Osteocyte (in vitro differentiated cells): Measurements from ENCODE around the gene PARN. TPM values are rescaled to one million over a fixed set of nuclear protein-coding genes. Genes with fewer than 3 reads are reported as not detected.

Experiments
- DNase-seq: peaks from one replicate; pipeline ENCODE4 v3.0.0; 2021; ENCODE audit warnings: mixed read lengths; ENCODE audit not compliant: unreplicated experiment; ENCODE audit errors: extremely low spot score
- H3K27ac Mint-ChIP-seq: one replicate; pipeline ENCODE4 v1.8.0; 2021; ENCODE audit warnings: mild to moderate bottlenecking, mixed read lengths; ENCODE audit not compliant: unreplicated experiment
- H3K27me3 Mint-ChIP-seq: one replicate; pipeline ENCODE4 v1.8.0; 2021; ENCODE audit warnings: mixed read lengths; ENCODE audit not compliant: unreplicated experiment
- H3K36me3 Mint-ChIP-seq: one replicate; pipeline ENCODE4 v1.8.0; 2021; ENCODE audit warnings: mixed read lengths; ENCODE audit not compliant: unreplicated experiment
- H3K4me1 Mint-ChIP-seq: one replicate; pipeline ENCODE4 v1.8.0; 2021; ENCODE audit warnings: mixed read lengths; ENCODE audit not compliant: unreplicated experiment
- H3K4me3 Mint-ChIP-seq: one replicate; pipeline ENCODE4 v1.8.0; 2021; ENCODE audit warnings: mild to moderate bottlenecking, moderate library complexity, mixed read lengths; ENCODE audit not compliant: unreplicated experiment
- H3K9me3 Mint-ChIP-seq: one replicate; pipeline ENCODE4 v1.8.0; 2021; ENCODE audit warnings: mixed read lengths; ENCODE audit not compliant: unreplicated experiment
- total RNA-seq: library from RNA; stranded (reverse); gene quantifications from 2 replicates; pipeline ENCODE4 v1.2.1, GENCODE V29; 2021
- TF ChIP-seq, protein P1 (sequence below): fragments of 200-600 bp; sonication (generic); IDR thresholded peaks from 2 replicates; pipeline ENCODE4 v1.5.0; 2021; ENCODE audit warnings: antibody characterized with exemption, mild to moderate bottlenecking, moderate library complexity

Gene PARN
- total RNA-seq, 1 donor from 2014 or later, result 34.2 TPM

DNA sequence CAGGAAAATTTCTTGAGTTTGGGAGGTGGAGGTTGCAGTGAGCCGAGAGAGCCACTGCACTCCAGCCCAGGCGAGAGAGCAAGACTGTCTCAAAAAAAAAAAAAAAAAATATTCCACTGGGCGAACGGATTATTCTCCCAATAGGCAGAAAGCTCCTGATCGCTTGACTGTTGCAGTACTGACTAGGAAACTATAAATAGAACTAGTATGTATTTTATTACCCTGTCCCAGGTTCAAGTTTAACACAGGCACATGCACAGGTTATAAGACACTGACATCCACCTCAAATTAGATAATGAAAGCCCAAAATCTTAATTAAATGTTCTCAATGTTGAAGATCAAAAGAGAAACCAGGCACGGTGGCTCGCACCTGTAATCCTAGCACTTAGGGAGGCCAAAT, 11.5 kb downstream of the PARN start:
- peaks cover 25% of the 10 kb centered on the region for H3K36me3 Mint-ChIP-seq
- H3K9me3 Mint-ChIP-seq, result no peaks in the 10 kb centered on the region
- H3K27ac Mint-ChIP-seq, result peak overlapping the region; percentile 18
- H3K4me1 Mint-ChIP-seq, result no peaks in the 10 kb centered on the region
- TF ChIP-seq, protein P1, sequence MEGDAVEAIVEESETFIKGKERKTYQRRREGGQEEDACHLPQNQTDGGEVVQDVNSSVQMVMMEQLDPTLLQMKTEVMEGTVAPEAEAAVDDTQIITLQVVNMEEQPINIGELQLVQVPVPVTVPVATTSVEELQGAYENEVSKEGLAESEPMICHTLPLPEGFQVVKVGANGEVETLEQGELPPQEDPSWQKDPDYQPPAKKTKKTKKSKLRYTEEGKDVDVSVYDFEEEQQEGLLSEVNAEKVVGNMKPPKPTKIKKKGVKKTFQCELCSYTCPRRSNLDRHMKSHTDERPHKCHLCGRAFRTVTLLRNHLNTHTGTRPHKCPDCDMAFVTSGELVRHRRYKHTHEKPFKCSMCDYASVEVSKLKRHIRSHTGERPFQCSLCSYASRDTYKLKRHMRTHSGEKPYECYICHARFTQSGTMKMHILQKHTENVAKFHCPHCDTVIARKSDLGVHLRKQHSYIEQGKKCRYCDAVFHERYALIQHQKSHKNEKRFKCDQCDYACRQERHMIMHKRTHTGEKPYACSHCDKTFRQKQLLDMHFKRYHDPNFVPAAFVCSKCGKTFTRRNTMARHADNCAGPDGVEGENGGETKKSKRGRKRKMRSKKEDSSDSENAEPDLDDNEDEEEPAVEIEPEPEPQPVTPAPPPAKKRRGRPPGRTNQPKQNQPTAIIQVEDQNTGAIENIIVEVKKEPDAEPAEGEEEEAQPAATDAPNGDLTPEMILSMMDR, result no peak
- no peaks in the 10 kb centered on the region for H3K27me3 Mint-ChIP-seq
- no peak for DNase-seq
- no peak overlapping the region for H3K4me3 Mint-ChIP-seq

DNA sequence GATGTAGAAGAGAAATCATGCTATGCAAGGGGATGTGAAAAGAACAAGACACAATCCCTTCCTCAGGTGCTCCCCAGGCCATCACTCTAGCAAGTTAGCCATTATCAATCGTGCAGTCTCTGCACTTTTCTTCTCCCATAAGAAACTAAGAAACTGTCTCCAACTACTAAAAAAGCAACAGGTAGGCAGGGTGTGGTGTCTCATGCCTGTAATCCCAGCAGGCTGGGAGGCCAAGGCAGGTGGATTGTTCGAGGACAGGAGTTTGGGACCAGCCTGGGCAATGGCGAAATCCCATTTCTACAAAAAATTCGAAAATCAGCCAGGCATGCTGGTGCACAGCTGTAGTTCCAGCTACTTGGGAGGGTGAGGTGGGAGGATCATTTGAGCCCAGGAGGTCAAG, 13.8 kb downstream of the PARN start:
- Mint-ChIP-seq H3K27me3 (no peaks in the 10 kb centered on the region), H3K4me3 (no peak overlapping the region), H3K27ac (no peak overlapping the region), H3K36me3 (peaks cover 21% of the 10 kb centered on the region), H3K9me3 (no peaks in the 10 kb centered on the region), H3K4me1 (no peaks in the 10 kb centered on the region)
- DNase-seq, result no peak
- TF ChIP-seq, protein P1, result no peak

DNA sequence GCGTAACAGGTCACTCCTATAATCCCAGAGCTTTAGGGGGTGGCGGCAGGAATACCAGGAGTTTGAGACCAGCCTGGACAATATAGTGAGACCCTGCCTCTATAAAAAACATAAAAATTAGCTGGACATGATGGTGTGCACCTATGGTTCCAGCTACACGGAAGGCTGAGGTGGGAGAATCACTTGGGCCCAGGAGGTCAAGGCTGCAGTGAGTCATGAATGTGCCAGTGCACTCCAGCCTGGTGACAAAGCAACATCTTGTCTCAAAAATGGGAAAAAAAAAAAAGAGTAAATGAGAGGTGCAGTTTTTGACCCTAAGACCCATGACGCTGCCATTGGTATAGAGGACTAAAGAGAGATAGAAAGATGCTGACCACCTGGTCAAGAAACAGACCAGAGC, 16.1 kb downstream of the PARN start:
- H3K9me3 Mint-ChIP-seq, result no peaks in the 10 kb centered on the region
- no peak overlapping the region for H3K27ac Mint-ChIP-seq
- peak; percentile 23 for DNase-seq
- no peaks in the 10 kb centered on the region for H3K4me1 Mint-ChIP-seq
- no peak overlapping the region for H3K4me3 Mint-ChIP-seq
- no peaks in the 10 kb centered on the region for H3K27me3 Mint-ChIP-seq
- peaks cover 29% of the 10 kb centered on the region for H3K36me3 Mint-ChIP-seq
- TF ChIP-seq, protein P1, result no peak

DNA sequence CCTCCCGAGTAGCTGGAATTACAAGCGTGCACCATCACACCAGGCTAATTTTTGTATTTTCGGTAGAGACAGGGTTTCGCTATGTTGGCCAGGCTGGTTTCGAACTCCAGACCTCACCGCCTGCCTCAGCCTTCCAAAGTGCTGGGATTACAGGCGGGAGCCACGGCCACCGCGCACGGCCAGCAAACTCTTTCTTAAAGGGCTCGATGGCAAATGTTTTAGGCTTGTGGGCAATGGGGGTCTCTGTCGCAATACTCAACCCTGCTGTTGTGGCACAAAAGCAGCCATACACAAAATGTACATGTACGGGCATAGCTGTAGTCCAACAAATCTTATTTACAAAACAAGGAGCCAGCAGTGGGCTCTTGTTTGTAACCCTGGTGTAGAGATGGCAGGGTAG, 18.4 kb downstream of the PARN start:
- TF ChIP-seq, protein P1, result no peak
- H3K4me1 Mint-ChIP-seq, result no peaks in the 10 kb centered on the region
- H3K4me3 Mint-ChIP-seq, result no peak overlapping the region
- peak; percentile 60 for DNase-seq
- H3K9me3 Mint-ChIP-seq, result no peaks in the 10 kb centered on the region
- H3K27me3 Mint-ChIP-seq, result no peaks in the 10 kb centered on the region
- no peak overlapping the region for H3K27ac Mint-ChIP-seq
- peaks cover 34% of the 10 kb centered on the region for H3K36me3 Mint-ChIP-seq

DNA sequence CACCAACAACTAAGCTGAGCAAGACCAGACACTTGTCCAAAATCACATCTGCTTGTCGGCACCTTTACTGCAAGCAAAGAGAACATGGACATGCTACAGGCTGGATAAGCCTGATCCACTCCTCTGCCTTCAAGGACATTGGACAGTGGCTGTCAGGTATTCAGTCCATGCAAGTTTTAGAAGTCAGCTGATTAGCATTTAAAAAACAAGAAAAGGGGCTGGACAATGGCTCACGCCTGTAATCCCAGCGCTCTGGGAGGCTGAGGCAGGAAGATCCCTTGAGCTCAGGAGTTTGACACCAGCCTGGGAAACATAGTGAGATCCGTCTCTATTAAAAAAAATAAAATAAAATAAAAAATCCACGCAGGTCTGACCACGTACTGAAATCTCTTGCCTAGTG, 20.3 kb downstream of the PARN start:
- no peak overlapping the region for H3K4me3 Mint-ChIP-seq
- no peaks in the 10 kb centered on the region for H3K4me1 Mint-ChIP-seq
- DNase-seq, result peak; percentile 34
- peaks cover 32% of the 10 kb centered on the region for H3K36me3 Mint-ChIP-seq
- H3K27me3 Mint-ChIP-seq, result no peaks in the 10 kb centered on the region
- H3K27ac Mint-ChIP-seq, result no peak overlapping the region
- no peaks in the 10 kb centered on the region for H3K9me3 Mint-ChIP-seq
- TF ChIP-seq, protein P1, result no peak
